Upper lobe of right lung (tissue), 1 donor: ENCODE results near the gene FEZ2. TPM values are rescaled to one million over a fixed set of nuclear protein-coding genes. Genes with fewer than 3 reads are reported as not detected.
"Not testable (repeated sequence)": the region's sequence is repeated elsewhere in the genome, so short reads cannot be mapped to it uniquely, and the experiment has no call there.

Experiments used
- ATAC-seq: fragments of 200-7000 bp; cut with Tn5 transposase; one replicate; pipeline ENCODE4 v1.9.1; 2020; ENCODE audit warnings: mild to moderate bottlenecking, moderate library complexity
- DNase-seq: peaks from one replicate; pipeline ENCODE4 v3.0.0-alpha.2; 2020
- H3K27ac ChIP-seq: fragments of 200-600 bp; one replicate; pipeline ENCODE4 v1.8.0; 2022
- H3K27me3 ChIP-seq: fragments of 200-600 bp; one replicate; pipeline ENCODE4 v1.8.0; 2022; ENCODE audit warnings: mild to moderate bottlenecking
- H3K36me3 ChIP-seq: fragments of 200-600 bp; one replicate; pipeline ENCODE4 v1.8.0; 2022
- H3K4me1 ChIP-seq: fragments of 200-600 bp; one replicate; pipeline ENCODE4 v1.8.0; 2022
- H3K4me3 ChIP-seq: fragments of 200-600 bp; one replicate; pipeline ENCODE4 v1.8.0; 2022; ENCODE audit warnings: mild to moderate bottlenecking
- H3K9me3 ChIP-seq: fragments of 200-600 bp; one replicate; pipeline ENCODE4 v1.8.0; 2022
- intact Hi-C: fragments of 100-400 bp; cut with DNase I; formaldehyde crosslinking; loops from one replicate; pipeline ENCODE4 v1.11.0; 2022
- total RNA-seq: library from RNA; stranded (reverse); fragmentation: NEBNext Ultra II Directional; extraction: Animal tissue kit (Norgen Biotek cat#: 25700); gene quantifications from one replicate; pipeline ENCODE4 v1.2.1, GENCODE V29; 2021
- TF ChIP-seq, protein P1 (sequence below): fragments of 200-600 bp; IDR thresholded peaks from one replicate; pipeline ENCODE4 v1.8.0; 2022; ENCODE audit warnings: antibody characterized with exemption
- donor health status: DM: no; HTN: yes; CAD: no; lungs with severe emphysema.

FEZ2 gene
- total RNA-seq, 1 donor from 2014 or later, result 47.1 TPM

DNA sequence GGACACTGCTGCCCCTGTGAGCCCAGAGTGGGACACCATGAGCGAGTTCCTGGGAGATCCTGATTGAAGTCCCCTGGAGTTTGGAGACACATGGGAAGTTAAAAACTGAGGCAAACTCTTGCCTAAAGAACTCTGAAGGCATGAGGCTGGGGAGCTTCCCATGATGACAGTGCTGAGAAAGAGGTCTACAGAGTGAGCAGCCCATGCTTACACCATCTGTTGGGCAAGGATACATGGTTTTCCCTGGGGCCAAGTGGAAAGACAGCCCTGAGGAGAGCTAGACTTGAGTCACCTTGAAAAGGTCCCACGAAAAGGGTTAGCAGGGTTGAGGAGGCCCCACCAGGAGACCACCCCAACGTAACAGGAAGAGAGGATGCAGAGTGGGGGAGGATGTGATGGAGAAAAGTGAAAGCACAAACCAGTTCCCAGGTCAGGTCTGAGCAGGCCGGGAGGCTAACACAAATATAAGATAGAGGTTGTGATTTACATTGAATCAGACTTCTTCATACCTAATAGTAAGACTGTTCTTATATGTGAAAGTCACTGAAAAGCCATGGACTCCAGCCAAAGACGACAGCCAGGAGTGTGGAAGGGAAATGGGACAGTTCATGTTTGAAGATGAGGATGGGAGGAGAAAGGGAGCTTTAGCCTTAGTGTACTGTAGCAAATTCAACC lies 13.5 kb upstream of the FEZ2 start:
- Histone ChIP-seq H3K36me3 (no peaks in the 10 kb centered on the region), H3K27me3 (no peaks in the 10 kb centered on the region), H3K4me3 (no peak overlapping the region), H3K27ac (no peak overlapping the region), H3K4me1 (no peaks in the 10 kb centered on the region), H3K9me3 (no peaks in the 10 kb centered on the region)
- intact Hi-C loops, result no loop called here
- DNase-seq, result no peak
- ATAC-seq, result no peak
- TF ChIP-seq, protein P1, sequence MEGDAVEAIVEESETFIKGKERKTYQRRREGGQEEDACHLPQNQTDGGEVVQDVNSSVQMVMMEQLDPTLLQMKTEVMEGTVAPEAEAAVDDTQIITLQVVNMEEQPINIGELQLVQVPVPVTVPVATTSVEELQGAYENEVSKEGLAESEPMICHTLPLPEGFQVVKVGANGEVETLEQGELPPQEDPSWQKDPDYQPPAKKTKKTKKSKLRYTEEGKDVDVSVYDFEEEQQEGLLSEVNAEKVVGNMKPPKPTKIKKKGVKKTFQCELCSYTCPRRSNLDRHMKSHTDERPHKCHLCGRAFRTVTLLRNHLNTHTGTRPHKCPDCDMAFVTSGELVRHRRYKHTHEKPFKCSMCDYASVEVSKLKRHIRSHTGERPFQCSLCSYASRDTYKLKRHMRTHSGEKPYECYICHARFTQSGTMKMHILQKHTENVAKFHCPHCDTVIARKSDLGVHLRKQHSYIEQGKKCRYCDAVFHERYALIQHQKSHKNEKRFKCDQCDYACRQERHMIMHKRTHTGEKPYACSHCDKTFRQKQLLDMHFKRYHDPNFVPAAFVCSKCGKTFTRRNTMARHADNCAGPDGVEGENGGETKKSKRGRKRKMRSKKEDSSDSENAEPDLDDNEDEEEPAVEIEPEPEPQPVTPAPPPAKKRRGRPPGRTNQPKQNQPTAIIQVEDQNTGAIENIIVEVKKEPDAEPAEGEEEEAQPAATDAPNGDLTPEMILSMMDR, result no peak

DNA sequence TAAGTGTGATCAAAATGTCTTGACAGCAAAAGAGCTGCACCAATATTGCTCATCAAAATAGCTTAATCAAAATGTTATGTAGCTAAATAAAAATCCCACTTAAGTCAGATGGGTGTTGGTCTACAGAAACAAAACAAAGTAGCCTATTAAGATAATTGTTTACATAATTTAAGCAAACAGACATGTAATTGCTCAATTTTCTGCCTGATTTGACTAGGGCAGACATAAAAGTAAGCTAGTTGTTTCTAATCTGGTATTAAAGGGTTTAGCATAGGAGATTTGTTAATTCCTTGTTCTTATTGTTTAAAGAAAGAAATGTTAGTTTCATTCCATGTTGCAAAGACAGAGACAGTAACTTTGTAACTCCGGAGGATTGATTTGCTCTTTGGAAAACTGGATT lies 11.5 kb upstream of the FEZ2 start:
- TF ChIP-seq, protein P1, result no peak
- no peak overlapping the region for H3K4me3 ChIP-seq
- H3K36me3 ChIP-seq, result no peaks in the 10 kb centered on the region
- intact Hi-C loops, result no loop called here
- no peak for ATAC-seq
- H3K27me3 ChIP-seq, result no peaks in the 10 kb centered on the region
- no peaks in the 10 kb centered on the region for H3K9me3 ChIP-seq
- DNase-seq, result no peak
- H3K27ac ChIP-seq, result no peak overlapping the region
- H3K4me1 ChIP-seq, result no peaks in the 10 kb centered on the region

DNA sequence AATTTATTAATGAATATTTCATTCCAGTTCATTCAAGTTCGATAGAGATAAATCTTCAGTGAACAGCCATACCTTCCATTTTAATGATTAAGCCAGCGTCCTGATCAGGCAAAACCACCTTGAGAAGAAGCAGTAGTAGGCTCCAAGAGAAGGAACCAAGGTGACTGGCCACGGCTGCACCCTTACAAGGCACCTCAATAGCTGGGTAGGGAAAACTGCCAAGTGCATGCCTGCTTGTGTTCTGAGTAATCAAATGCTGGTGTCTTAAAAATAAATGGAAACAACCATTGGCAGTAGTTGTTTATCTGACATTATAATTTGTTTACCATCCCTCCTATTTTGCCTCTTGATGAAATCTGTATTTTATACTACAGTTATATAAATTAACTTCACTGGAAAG lies 10.0 kb upstream of the FEZ2 start:
- no peaks in the 10 kb centered on the region for H3K4me1 ChIP-seq
- ATAC-seq (no peak), DNase-seq (no peak)
- no peaks in the 10 kb centered on the region for H3K9me3 ChIP-seq
- intact Hi-C loops, result no loop called here
- no peak overlapping the region for H3K4me3 ChIP-seq
- no peaks in the 10 kb centered on the region for H3K36me3 ChIP-seq
- no peaks in the 10 kb centered on the region for H3K27me3 ChIP-seq
- H3K27ac ChIP-seq, result no peak overlapping the region
- TF ChIP-seq, protein P1, result no peak

DNA sequence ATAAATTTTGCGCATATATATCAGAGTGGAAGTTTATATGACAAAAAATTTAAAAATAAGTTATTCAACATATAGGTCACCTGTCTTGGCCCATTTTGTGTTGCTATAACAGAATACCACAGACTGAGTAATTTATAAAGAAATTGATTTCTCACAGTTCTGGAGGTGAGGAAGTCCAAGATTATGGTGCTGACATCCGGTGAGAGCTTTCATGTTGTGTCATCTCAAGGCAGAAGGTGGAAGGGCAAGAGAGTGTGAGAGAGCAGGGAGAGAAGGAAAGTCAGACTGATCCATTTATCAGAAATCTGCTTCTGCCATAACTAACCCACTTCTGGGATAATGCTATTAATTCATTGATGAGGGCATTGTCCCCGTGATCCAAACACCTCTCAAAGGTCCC lies 9.0 kb upstream of the FEZ2 start:
- intact Hi-C loops, result no loop called here
- Histone ChIP-seq H3K27ac (no peak overlapping the region), H3K9me3 (no peaks in the 10 kb centered on the region), H3K27me3 (no peaks in the 10 kb centered on the region), H3K4me1 (no peaks in the 10 kb centered on the region), H3K4me3 (no peak overlapping the region), H3K36me3 (no peaks in the 10 kb centered on the region)
- ATAC-seq (no peak), DNase-seq (no peak)
- TF ChIP-seq, protein P1, result no peak

DNA sequence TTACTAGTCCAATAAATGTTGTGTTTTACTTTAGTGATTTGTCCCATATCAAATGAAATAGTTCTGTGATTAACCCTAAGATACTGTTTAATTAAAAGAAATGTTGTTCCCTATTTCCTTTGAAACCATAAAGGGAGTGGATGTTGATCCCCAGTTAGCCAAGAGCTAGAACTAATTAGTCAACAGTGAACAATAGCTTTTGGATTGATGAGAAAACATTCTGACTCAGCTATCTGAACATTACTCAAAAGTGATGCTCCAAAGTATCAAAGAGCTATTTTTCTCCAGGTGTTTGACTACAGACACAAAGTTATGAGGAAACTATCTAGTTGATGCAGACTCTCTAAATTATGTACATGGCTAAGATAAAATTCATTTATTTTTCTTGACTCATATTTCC lies 7.3 kb upstream of the FEZ2 start:
- Histone ChIP-seq H3K9me3 (no peaks in the 10 kb centered on the region), H3K36me3 (no peaks in the 10 kb centered on the region), H3K27me3 (no peaks in the 10 kb centered on the region), H3K27ac (no peak overlapping the region), H3K4me1 (no peaks in the 10 kb centered on the region), H3K4me3 (no peak overlapping the region)
- intact Hi-C loops, result no loop called here
- TF ChIP-seq, protein P1, result no peak
- DNase-seq (no peak), ATAC-seq (no peak)

DNA sequence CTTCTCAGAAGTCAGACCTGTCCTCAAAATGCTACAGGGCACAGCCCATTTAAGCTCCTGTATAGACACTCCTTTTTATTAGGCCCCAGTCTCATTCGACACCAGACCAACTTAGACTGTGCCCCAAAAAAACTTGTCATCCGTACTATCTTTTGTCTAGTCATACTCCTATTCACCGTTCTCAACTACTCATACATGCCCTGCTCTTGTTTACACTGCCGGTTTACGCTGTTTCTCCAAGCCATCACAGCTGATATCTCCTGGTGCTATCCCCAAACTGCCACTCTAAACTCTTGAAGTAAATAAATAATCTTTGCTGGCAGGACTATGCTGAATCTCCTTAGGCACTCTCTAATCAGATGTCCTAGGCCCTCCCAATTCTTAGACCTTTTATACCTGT lies 5.7 kb upstream of the FEZ2 start:
- H3K27ac ChIP-seq, intact Hi-C loops, H3K36me3 ChIP-seq, DNase-seq, H3K4me3 ChIP-seq, ATAC-seq, H3K4me1 ChIP-seq, H3K27me3 ChIP-seq, H3K9me3 ChIP-seq: not testable (repeated sequence)
